GM04503 (cell line): Measurements from ENCODE around the gene ASCL4.
"Not testable (repeated sequence)": the region's sequence is repeated elsewhere in the genome, so short reads cannot be mapped to it uniquely, and the experiment has no call there.

ENCODE experiments used
- DNase-seq: peaks from one replicate; pipeline ENCODE4 v3.0.0-alpha.2; 2012; ENCODE audit warnings: low read depth

The ASCL4 gene

GRCh38 chr12:107774349-107775029, at the start of gene ASCL4:
Gene ASCL4 (plus strand): TSS chr12:107774704. CDS start chr12:107775219, 515 bp downstream.
- no peak for DNase-seq

GRCh38 chr12:107727327-107727726, 47.2 kb upstream of the ASCL4 start:
- DNase-seq: not testable (repeated sequence)

GRCh38 chr12:107727742-107728141, 46.8 kb upstream of the ASCL4 start:
- not testable (repeated sequence) for DNase-seq

- no peak for DNase-seq
These were observed 43.7 kb upstream of the ASCL4 start for GRCh38 chr12:107730618-107731341.

- no peak for DNase-seq
These were observed 43.1 kb upstream of the ASCL4 start for GRCh38 chr12:107731366-107731765.

GRCh38 chr12:107732365-107732764, 42.1 kb upstream of the ASCL4 start:
- no peak for DNase-seq

- no peak for DNase-seq
These were observed 40.4 kb upstream of the ASCL4 start for GRCh38 chr12:107734139-107734538.

GRCh38 chr12:107735763-107736162, 38.7 kb upstream of the ASCL4 start:
- no peak for DNase-seq

- DNase-seq: no peak
These were observed 37.6 kb upstream of the ASCL4 start for GRCh38 chr12:107736914-107737313.

GRCh38 chr12:107748472-107748871, 26.0 kb upstream of the ASCL4 start:
- peak; percentile 60 for DNase-seq

GRCh38 chr12:107749083-107749482, 25.4 kb upstream of the ASCL4 start:
- DNase-seq: peak; percentile 36

- peak; percentile 70 for DNase-seq
These were observed 15.1 kb upstream of the ASCL4 start for GRCh38 chr12:107759410-107759809.

GRCh38 chr12:107760207-107760808, 14.2 kb upstream of the ASCL4 start:
- no peak for DNase-seq

GRCh38 chr12:107760809-107761501, 13.5 kb upstream of the ASCL4 start, which contains the start of gene PRDM4:
Gene PRDM4 (minus strand): TSS chr12:107761137. CDS start chr12:107760515, 622 bp downstream.
- DNase-seq: peak; percentile 60

- DNase-seq: no peak
These were observed 13.0 kb upstream of the ASCL4 start for GRCh38 chr12:107761502-107761904.

GRCh38 chr12:107762874-107763273, 11.6 kb upstream of the ASCL4 start:
- no peak for DNase-seq

GRCh38 chr12:107764626-107765025, 9.9 kb upstream of the ASCL4 start:
- no peak for DNase-seq

GRCh38 chr12:107765316-107765715, 9.2 kb upstream of the ASCL4 start:
- no peak for DNase-seq

- no peak for DNase-seq
These were observed 7.0 kb upstream of the ASCL4 start for GRCh38 chr12:107767466-107767865.

GRCh38 chr12:107775093-107775721, 703 bp downstream of the ASCL4 start:
- no peak for DNase-seq

- DNase-seq: no peak
These were observed 1.7 kb downstream of the ASCL4 start for GRCh38 chr12:107776171-107776570.
